Fibroblast of skin of left quadriceps (primary cell): ENCODE results near the gene OR2W1.

Experiments
- DNase-seq, 2 experiments: peaks; one replicate each; pipeline ENCODE4 v3.0.0-alpha.2; 2013; ENCODE audit warnings: low read depth in 2 of 2

Gene OR2W1

DNA sequence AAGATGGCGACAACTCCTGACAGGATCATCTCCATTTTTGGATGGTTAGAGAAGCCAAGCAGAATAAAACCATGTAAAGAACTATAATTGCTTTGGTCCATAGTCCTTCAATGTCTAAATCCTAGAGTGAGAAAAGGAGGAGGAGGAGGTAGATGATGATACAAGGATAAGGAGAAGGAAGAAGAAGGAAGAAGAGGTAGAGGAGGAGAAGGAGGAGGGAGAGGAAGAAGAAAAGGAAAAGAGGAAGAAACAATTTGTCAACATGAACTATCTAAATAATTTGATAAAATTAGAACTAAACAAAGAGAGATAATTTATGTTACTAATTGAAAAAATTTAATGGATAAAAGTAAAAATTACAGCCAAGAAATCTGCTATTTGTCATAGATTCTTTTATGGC is at the start of gene OR2W1:
Gene OR2W1, minus strand, starts transcription at position 101 of the 400 bp plus-strand sequence. Its CDS starts 0 bp downstream, at position 101.
- DNase-seq, result no peak

- DNase-seq, result no peak
Measured at GRCh38 chr6:29092957-29093356, 48.0 kb upstream of the OR2W1 start.

GRCh38 chr6:29087213-29087612 is 42.2 kb upstream of the OR2W1 start, which contains the start of gene OR2B3:
TSS of gene OR2B3 (minus strand) at chr6:29087313. CDS start at chr6:29087248, 65 bp downstream.
- no peak for DNase-seq

- no peak for DNase-seq
Measured at GRCh38 chr6:29082457-29082856, 37.5 kb upstream of the OR2W1 start.

DNA sequence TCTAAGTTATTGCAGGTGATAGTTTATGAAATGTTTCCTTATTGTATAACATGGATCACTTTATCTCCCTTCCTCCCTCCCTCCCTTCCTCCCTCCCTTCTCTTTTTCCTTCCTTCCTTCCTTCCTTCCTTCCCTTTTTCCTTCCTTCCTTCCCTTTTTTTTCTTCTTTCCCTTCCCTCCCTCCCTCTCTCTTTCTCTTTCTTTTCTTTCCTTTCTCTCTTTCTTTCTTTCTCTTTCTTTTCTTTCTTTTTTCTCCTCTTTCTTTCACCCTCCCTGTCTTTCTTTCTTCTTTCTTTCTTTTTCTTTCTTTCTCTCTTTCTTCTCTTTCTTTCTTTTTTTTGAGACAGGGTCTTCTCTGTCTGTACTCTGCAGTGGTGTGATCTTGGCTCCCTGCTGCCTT is 36.3 kb upstream of the OR2W1 start:
- DNase-seq, result no peak

DNA sequence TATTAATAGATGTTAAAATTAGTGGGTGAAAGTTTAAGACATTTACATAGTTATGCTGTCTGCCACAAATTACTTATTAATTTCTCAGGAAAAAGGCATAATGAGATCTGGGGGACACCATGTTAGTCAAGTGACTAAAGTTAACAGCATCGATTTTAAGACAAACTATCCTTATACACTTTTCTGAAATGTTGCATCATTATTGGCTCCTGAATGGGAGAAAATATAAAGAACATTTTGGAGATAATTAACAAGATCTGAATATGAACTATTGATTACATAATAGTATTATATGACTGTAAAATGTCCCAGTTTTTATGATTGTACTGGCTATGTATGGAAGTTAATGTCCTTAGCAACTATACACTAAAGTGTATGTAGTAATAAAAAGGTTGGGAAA is 34.2 kb upstream of the OR2W1 start:
- no peak for DNase-seq

DNA sequence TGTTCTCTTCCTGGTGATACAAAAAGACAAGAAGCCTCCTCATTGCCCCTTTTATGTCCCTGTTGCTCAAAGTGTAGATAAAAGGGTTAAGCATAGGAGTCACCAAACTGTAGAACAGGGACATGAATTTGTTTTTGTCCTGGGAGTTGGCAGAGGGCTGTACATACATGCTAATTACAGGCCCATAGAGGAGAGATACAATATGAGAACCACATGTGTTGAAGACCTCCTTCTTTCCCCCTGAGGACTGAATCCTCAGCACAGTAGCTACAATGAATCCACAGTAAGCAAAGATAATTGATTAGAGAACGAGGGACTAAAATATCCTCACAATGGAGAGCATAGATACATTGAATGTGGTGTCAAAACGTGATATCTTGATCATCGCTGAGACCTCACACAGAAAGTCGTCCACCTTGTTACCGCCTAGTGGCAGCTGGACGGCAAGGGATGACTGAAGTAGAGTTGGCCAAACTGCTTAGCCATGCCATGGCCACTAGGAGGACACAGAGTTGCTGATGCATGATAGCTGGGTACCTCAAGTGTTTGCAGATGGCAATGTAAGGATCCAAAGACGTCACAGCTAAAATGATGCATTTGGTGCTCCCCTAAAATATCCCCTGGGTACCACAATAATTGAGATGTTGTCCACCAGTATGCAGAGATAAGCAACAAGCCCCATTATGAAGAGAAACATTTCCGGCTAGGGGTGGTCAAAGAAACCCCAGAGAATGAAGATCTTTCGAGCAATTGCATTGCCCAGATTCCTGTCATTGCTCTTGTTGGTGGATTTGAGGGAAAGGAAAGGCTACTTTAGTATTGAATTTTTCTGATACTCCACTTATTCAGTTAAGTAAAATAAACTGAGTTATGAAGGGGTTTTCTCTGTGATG is 27.1 kb upstream of the OR2W1 start:
- DNase-seq, result no peak

- no peak for DNase-seq
Measured at GRCh38 chr6:29051680-29052079, 6.7 kb upstream of the OR2W1 start.

GRCh38 chr6:29035951-29036350 is 9.0 kb downstream of the OR2W1 start:
- DNase-seq, result no peak

DNA sequence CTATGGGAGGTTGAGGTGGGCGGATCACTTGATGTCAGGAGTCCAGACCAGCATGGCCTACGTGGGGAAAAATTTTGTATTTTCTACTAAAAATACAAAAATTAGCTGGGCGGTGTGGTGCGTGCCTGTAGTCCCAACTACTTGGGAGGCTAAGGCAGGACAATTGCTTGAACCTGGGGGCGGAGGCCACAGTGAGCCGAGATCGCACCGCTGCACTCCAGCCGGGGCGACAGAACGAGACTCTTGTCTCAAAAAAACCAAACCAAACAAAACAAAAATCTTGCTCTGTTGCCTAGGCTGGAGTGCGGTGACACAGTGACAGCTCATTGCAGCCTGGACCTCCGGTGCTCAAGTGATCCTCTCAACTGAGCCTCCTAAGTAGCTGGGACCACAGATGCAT is 16.2 kb downstream of the OR2W1 start:
- no peak for DNase-seq

- DNase-seq, result no peak
Measured at GRCh38 chr6:29025927-29026585, 18.9 kb downstream of the OR2W1 start.

- no peak for DNase-seq
Measured at GRCh38 chr6:29021434-29021833, 23.5 kb downstream of the OR2W1 start.

DNA sequence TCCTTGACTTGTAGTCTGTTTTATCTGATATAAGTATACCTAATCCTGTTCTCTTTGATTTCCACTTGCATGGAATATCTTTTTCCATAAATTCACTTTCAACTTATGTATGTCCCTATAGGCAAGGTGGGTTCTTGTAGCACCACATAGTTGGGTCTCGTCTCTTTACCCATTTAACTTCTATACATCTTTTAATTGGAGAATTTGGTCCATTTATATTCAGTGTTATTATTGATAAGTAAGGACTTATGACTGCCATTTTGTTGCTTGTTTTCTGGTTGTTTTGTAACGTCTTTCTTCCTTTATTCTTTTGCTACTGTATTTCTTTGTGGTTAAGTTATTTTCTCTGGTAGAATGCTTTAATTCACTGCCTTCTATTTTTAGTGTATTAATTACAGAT is 25.3 kb downstream of the OR2W1 start:
- DNase-seq, result no peak

DNA sequence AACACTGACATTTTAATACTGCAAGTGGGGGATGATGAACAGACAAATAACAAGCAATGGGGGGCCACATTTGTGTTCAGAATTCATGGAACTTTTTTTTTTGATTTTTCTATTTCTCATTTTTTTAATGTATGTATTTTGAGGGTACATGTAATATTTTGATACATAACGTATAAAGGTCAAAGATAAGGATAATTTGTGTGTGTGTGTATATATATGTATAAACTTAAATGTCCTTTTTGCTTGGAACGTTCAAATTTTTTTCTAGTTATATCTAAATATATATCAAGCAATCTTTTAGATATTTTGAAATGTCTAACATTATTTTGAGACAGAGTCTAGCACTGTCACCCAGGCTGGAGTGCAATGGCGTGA is 27.6 kb downstream of the OR2W1 start:
- DNase-seq, result no peak

GRCh38 chr6:29016559-29017427 is 28.2 kb downstream of the OR2W1 start:
- DNase-seq, result peak; percentile 46 to 55

DNA sequence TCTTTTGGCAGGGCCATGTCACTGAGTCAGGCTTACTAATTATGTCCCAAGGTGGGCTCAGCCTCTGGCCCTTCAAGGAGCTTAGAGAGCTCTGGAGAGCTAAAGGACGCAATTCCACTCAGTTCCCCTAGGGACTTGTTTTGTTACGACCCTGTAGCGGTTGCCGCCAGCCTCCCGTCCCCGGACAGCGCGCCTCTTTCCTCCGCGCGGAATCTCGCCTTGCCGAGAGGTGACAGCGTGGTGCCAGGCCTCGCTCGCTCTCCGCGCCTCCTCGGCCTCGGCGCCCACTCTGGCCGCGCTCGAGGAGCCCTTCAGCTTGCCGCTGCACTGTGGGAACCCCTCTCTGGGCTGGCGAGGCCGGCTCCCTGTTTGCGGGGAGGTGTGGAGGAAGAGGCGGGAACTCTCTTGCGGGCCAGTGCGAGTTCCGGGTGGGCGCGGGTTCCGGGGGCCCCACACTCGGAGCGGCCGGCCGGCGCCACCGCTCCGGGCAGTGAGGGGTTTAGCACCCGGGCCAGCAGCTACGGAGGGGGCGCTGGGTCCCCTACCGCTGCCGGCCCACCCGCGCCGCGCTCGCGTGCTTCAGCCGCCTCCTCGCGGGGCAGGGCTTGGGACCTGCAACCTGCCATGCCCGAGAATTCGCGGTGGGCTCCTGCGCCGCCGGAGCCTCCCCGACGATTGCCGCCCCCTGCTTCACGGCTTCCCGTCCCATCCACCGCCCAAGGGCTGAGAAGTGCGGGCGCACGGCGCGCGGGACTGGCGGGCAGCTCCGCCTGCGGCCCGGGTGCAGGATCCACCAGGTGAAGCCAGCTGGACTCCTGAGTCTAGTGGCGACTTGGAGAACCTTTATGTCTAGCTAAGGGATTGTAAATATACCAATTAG is 30.0 kb downstream of the OR2W1 start:
- DNase-seq, result no peak

- DNase-seq, result peak in 1 of 2 experiments; percentile 18
Measured at GRCh38 chr6:29011276-29011734, 33.7 kb downstream of the OR2W1 start.

DNA sequence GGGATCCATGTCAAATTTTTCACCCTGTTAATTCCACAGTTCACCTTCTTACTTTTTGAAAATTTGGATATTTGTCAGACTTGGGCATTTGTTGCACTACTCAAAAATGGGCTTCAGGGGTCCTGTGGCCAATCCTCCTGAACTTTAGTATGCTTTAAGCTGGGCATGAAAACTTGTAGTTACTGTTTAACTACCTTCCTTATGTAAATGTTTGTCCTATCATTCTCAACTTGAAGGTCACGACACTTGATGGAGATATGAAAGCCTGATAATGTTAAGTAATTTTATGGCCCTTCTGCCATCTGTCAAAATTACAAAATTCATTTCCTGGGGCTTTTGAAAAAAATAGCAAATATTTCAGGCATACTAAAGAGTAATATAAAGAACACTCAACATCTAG is 35.6 kb downstream of the OR2W1 start:
- DNase-seq, result no peak

DNA sequence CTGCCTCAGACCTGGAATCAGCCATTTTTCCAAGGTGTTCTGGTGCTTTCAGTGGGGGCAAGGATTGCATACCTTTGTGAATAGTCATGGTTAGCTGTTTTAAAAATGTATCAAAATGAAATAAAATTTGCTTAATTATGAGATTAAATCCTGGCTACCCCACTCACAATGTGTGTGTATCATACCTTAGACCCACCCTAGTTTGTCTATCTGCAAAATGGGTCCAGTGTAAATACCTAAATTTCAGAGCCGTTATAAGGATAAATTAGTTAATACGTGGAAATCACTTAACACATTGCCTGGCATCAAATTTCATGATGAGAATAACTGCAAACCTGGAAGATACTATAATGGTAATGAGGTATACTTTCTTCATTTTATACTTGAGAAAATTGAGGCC is 36.9 kb downstream of the OR2W1 start:
- DNase-seq, result no peak

DNA sequence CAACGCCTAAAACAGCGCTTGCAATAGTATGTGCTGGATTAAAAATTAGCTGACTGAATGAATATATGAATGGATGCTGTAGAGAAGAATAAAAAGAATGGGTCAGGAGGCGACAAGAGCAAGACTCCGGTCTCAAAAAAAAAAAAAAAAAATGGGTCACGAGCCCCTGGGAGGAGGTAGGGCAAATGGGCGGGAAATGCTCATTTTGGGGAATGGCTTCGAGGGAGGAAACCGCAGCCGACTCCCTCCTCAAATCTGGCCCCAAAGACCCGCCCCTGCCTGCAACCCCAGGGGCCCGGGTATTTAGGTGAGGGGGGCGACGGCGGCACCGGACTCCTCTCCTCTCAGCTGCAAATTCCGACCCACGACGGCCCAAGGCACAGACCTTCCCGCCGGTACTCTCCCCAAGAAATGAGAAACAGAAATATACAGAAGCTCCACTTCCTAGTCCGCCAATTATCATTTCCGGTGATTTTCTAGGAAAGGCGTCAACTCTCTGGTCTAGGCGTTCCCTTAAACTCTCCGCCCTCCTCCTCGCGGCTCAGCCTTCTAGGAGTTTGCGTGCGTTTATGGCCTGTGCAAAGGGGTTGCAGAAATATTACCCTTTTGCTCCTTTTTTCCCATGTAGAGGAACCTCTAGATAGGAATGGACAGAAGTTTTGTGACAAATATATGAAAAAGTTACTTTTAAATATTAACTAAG is 39.6 kb downstream of the OR2W1 start, which contains the start of gene ZNF311:
Gene ZNF311, minus strand, starts transcription at position 133 of the 703 bp plus-strand sequence. CDS start 1,361 bp downstream, outside the sequence.
- peak in 1 of 2 experiments; percentile 29 for DNase-seq
